Measurements from ENCODE around the gene ATP7A. TPM values are rescaled to one million over a fixed set of nuclear protein-coding genes. Genes with fewer than 3 reads are reported as not detected.
"Not testable (repeated sequence)": the region's sequence is repeated elsewhere in the genome, so short reads cannot be mapped to it uniquely, and the experiment has no call there.

Gene ATP7A
- total and polyA plus RNA-seq, 8 donors: 14.9 to 20.8 (median 18.3) TPM

GRCh38 chrX:78042601-78043000, 132.1 kb downstream of the ATP7A start:
- intact Hi-C loops (cut with DNase I): no loop called here
- TF ChIP-seq, protein P1, sequence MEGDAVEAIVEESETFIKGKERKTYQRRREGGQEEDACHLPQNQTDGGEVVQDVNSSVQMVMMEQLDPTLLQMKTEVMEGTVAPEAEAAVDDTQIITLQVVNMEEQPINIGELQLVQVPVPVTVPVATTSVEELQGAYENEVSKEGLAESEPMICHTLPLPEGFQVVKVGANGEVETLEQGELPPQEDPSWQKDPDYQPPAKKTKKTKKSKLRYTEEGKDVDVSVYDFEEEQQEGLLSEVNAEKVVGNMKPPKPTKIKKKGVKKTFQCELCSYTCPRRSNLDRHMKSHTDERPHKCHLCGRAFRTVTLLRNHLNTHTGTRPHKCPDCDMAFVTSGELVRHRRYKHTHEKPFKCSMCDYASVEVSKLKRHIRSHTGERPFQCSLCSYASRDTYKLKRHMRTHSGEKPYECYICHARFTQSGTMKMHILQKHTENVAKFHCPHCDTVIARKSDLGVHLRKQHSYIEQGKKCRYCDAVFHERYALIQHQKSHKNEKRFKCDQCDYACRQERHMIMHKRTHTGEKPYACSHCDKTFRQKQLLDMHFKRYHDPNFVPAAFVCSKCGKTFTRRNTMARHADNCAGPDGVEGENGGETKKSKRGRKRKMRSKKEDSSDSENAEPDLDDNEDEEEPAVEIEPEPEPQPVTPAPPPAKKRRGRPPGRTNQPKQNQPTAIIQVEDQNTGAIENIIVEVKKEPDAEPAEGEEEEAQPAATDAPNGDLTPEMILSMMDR (IDR thresholded peaks at IDR 0.05): no peak
- ATAC-seq: no peak

GRCh38 chrX:78046362-78046761, 135.9 kb downstream of the ATP7A start:
- intact Hi-C loops (cut with DNase I): no loop called here
- Histone ChIP-seq H3K4me3 (no peak overlapping the region), H3K27me3 (no peaks in the 10 kb centered on the region), H3K27ac (no peak overlapping the region), H3K36me3 (peaks cover 0 to 16% of the 10 kb centered on the region in 2 donors), H3K9me3 (no peaks in the 10 kb centered on the region), H3K4me1 (no peaks in the 10 kb centered on the region)
- DNase-seq (no peak), ATAC-seq (no peak)
- TF ChIP-seq, protein P1 (IDR thresholded peaks at IDR 0.05): no peak

More at GRCh38 chrX:78042601-78043000, 132.1 kb downstream of the ATP7A start:
- H3K4me3 ChIP-seq: no peak overlapping the region
- no peak for DNase-seq
- H3K36me3 ChIP-seq: peaks cover 0 to 20% of the 10 kb centered on the region in 2 donors
- H3K9me3 ChIP-seq: no peaks in the 10 kb centered on the region
- no peak overlapping the region for H3K27ac ChIP-seq
- no peaks in the 10 kb centered on the region for H3K27me3 ChIP-seq
- no peaks in the 10 kb centered on the region for H3K4me1 ChIP-seq

DNA sequence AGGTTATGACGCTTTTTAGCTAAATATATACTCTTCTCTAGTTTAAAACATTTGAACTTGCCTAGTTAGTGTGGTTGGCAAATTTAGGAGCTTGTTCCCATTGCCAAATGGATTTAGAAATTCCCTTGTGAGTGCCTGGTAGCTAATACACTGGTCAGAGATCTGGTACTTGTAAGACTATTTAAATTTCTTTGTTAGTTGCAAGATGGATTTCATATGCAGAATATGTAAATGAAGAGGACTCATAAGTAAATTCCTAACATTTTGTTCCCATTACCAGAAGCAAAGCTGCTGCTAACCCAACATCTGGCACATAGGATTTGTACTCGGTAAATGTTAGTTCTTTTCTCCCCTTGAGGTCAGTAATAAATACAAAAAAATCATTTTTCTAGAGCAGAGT, 137.6 kb downstream of the ATP7A start:
- intact Hi-C loops (cut with DNase I): no loop called here

GRCh38 chrX:78063687-78064086, 153.2 kb downstream of the ATP7A start:
- H3K4me1 ChIP-seq: no peaks in the 10 kb centered on the region
- ATAC-seq (no peak), DNase-seq (no peak)
- TF ChIP-seq, protein P1 (IDR thresholded peaks at IDR 0.05): no peak
- no peaks in the 10 kb centered on the region for H3K27me3 ChIP-seq
- no peak overlapping the region for H3K27ac ChIP-seq
- intact Hi-C loops (cut with DNase I): no loop called here
- no peak overlapping the region for H3K4me3 ChIP-seq
- no peaks in the 10 kb centered on the region for H3K36me3 ChIP-seq
- peaks cover under 1 to 4% of the 10 kb centered on the region in 2 donors for H3K9me3 ChIP-seq

More for the DNA sequence above, 137.6 kb downstream of the ATP7A start:
- peaks cover 0 to 16% of the 10 kb centered on the region in 2 donors for H3K36me3 ChIP-seq
- no peaks in the 10 kb centered on the region for H3K27me3 ChIP-seq
- H3K9me3 ChIP-seq: no peaks in the 10 kb centered on the region
- no peak overlapping the region for H3K4me3 ChIP-seq
- DNase-seq (no peak), ATAC-seq (no peak)
- no peaks in the 10 kb centered on the region for H3K4me1 ChIP-seq
- no peak overlapping the region for H3K27ac ChIP-seq
- TF ChIP-seq, protein P1 (IDR thresholded peaks at IDR 0.05): no peak

DNA sequence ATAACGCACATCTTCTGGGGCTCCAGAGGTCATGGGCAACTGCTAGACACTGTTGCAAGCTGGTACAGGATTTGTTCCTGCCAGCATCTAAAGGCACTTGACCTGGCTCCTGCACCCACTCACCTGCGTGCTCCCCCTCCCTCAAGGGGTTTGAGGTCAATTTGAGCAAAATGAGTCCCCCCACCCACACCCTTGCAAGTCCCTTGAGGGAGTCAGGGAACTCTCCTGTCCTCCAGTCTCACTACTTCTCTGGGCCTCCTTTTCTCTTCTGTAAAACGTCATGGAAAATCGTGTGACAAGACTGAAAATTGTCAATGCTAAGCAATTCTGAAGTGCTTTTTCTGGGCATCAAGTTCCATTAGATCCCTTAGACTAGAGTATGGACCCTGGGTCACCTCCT, 153.7 kb downstream of the ATP7A start:
- Histone ChIP-seq H3K36me3 (no peaks in the 10 kb centered on the region), H3K4me3 (no peak overlapping the region), H3K27me3 (no peaks in the 10 kb centered on the region), H3K9me3 (peaks cover 3 to 4% of the 10 kb centered on the region in 2 donors), H3K27ac (no peak overlapping the region), H3K4me1 (no peaks in the 10 kb centered on the region)
- no peak for DNase-seq
- TF ChIP-seq, protein P1 (IDR thresholded peaks at IDR 0.05): no peak
- no peak for ATAC-seq
- intact Hi-C loops (cut with DNase I): no loop called here

DNA sequence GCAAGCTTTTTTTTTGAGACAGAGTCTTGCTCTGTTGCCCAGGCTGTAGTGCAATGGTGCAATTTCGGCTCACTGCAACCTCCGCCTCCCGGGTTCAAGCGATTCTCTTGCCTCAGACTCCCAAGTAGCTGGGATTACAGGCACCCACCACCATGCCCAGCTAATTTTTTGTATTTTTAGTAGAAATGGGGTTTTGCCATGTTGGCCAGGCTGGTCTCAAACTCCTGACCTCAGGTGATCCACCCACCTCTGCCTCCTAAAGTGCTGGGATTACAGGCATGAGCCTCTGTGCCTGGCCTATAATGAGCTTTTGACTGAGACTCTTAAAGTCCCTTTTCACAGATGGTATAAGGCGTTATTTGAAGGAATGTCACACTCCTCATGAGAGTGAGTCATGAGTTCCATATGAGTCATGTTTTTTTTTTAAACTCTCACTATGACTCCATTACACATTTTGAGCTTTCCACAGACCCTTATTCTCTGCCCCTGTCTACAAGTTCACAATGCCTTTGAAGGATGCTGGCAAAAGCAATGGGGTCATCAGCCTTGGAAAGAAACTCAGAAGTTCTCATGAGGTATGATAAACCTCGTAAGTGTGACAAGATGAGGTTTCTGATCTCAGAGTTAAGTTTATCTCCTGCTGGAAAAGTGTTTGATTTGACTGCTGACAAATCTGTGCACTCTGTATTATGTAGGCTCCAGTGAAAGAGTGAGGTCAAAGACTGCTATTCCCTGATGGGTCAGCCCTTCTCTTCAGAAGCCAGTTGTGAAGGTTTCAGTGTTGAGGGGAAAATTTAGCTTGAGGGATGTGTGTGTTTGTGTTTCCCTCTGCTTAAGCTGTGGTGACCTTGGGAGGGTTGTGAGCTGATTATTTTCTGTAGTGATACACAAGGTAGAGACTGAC, 154.5 kb downstream of the ATP7A start:
- intact Hi-C loops (cut with DNase I); H3K4me3 ChIP-seq; H3K9me3 ChIP-seq; H3K27me3 ChIP-seq; H3K4me1 ChIP-seq; H3K36me3 ChIP-seq: not testable (repeated sequence)
- peak overlapping the region in 1 of 2 donors; percentile 16 for H3K27ac ChIP-seq
- DNase-seq (peak in 1 of 4 donors; percentile 10), ATAC-seq (peak; percentile 81)

All from left lung (tissue), 10 donors.